HL-60 (cell line): ENCODE data around the gene KRT17.

ENCODE experiments used
- CTCF ChIP-seq: IDR thresholded peaks from one replicate; pipeline ENCODE4 v1.5.1; 2011; ENCODE audit warnings: low read length, control low read depth, inconsistent platforms; ENCODE audit not compliant: insufficient read depth
- POLR2AphosphoS5 ChIP-seq: IDR thresholded peaks from 2 replicates; pipeline ENCODE4 v1.6.1; 2012; ENCODE audit warnings: low read depth
- REST ChIP-seq: IDR thresholded peaks from 2 replicates; pipeline ENCODE4 v1.6.1; 2012; ENCODE audit warnings: low read depth; ENCODE audit not compliant: insufficient replicate concordance
- SPI1 ChIP-seq: IDR thresholded peaks from 2 replicates; pipeline ENCODE4 v1.6.1; 2012; ENCODE audit warnings: low read depth, mild to moderate bottlenecking, borderline replicate concordance

GRCh38 chr17:41667280-41668041, 43.1 kb upstream of the KRT17 start:
- no peak for TF ChIP-seq CTCF
- TF ChIP-seq POLR2AphosphoS5, result no peak
- no peak for TF ChIP-seq REST
- no peak for TF ChIP-seq SPI1
